A549 treated with GW870086 at 1 μM for 4 hours (cell line): Measurements from ENCODE around the gene MAVS. TPM values are rescaled to one million over a fixed set of nuclear protein-coding genes. Genes with fewer than 3 reads are reported as not detected.

Experiments used
- total RNA-seq: library from RNA; stranded (reverse); fragments of 200-300 nt; extraction: Qiagen RNA extraction; gene quantifications from 5 replicates; pipeline ENCODE4 v1.2.3, GENCODE V29; 2022; ENCODE audit warnings: low read depth

MAVS gene
- total RNA-seq = 17.4 to 24.6 TPM (median 23.0 TPM) in 5 replicates

DNA sequence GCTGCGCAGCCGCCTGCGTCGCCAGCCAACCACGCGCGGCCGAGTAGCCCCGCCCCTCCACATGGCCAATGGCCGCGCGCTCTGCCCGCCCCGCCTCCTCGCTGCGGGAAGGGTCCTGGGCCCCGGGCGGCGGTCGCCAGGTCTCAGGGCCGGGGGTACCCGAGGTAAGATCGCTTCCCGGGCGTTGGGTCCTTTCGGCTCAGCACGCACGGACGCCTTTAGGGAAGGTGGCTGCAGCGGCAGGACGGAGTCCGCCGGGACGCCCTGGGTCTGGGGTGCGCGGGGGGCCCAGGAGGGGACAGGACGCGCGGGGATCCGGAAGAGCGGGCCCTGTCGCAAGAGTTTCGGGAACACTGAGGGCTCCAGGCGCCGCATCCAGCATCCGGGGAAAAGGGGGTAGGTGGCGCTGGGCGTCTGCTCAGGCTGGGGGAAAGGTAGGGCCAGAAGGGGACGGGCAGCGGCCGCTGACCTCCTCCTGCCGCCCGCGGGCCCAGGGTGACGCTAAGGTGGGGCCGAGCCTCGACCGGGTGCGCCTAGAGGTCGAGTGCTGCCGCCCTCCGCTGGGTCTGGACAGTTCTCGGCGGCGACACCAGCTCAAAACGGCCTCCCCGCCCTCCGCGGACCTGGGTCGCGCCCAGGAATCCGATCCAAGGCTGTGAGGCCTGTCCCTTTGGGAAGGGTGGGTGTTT lies at the start of gene MAVS:
MAVS (plus strand) TSS at position 95 of the 689 bp plus-strand sequence. CDS start 7,791 bp downstream, outside the sequence.

DNA sequence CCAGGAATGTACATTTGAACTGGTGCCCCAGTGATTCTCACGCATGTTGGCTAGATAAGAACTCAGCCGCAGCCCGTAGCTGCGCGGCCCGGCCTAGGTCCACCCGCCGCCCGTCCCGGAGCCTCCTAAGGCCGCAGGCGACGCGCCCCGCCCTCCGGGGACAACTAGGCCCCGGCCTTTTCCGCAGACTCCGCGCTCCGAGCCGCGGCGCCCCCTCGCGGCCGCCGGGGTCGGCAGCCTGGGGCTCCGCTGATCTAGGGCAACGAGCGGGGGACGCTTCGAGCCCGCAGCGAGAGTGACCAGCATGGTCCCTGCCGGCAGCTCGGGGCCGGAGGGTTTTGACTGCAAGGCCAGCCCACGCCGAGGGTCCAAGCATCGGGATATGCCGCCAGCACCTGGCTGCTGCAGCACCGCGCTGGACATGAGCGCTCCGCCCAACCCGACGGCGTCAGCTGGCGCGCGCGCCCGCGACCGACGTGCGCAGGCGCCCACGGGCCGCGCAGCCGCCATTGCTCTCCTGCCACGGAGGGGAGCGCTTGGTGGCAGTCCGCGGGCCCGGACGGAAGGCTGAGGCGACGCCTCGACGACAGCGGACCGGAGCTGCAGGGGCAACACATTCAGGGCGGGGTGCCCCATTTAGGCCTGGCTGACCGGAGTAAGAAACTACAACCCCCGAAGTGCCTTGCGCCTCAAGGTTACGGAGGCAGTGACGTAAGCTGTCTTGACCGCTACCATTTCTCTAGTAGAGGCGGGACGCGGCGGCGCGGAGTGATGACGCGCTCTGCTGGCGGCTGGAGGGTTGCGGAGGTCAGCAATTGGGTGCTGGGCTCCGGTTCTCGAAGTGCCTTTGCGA lies 26.4 kb upstream of the MAVS start, which contains the start of gene AP5S1:
AP5S1 (plus strand) TSS at position 500 of the 853 bp plus-strand sequence. CDS start 1,571 bp downstream, outside the sequence.

DNA sequence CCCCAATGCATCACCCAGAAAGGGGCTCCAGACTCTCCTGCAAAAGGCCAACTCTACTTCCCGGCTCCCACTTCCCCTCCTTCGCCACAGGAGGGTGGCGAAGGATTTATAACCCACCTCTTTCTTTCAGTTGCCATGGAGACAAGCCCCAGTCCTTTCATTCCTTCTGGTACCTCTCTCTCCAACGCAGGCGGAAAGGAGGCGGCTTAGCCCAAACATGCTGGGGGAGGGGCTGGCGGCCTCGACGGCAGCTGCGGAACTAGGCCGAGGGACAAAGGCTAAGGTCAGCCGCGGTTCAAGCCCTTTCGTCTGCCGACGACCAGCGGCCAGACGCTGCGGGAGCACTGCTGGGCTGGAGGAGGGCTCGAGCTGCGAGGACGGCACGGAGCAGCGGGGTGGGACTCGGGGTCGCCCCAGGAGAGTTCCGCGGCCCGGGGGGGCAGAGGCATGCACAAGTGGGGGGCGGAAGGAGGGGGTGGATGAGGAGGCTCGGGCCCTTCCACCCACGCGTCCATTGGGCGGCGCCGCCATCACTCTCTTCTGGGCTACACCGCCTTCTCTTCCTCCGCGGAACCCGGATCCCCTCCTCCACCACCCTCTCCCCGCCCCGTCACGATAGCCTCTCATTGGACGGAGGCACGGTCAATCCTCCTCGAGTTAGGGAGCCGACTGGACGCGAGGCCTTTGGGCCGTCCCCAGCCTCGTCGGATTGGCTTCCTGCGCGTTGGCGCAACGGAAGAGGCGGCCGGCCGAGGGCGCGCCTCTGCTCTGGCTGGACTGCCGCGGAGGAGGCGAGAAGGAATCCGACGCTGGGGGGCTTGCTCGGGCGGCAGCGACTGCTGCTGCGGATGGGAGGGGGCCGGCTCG lies 42.2 kb downstream of the MAVS start, which contains the start of gene PANK2:
PANK2 (plus strand) TSS at position 766 of the 867 bp plus-strand sequence.

Other genes starting within 250 kb of the MAVS start
- gene GFRA4, start 183.4 kb upstream of the MAVS start, total RNA-seq = not detected in 5 replicates
- gene ADAM33, start 164.8 kb upstream of the MAVS start, total RNA-seq = 0.05 to 0.13 TPM (median 0.07 TPM) in 3 of 5 replicates, not detected in the others
- 0.02 to 0.03 TPM in 2 of 5 replicates, not detected in the others for gene SIGLEC1, start 134.2 kb upstream of the MAVS start, total RNA-seq
- 0.29 to 0.65 TPM (median 0.44 TPM) in 5 replicates for gene HSPA12B, start 114.1 kb upstream of the MAVS start, total RNA-seq
- 104 to 160 TPM (median 155 TPM) in 5 replicates for gene ADISSP, start 79.1 kb upstream of the MAVS start, total RNA-seq
- gene SPEF1, start 65.4 kb upstream of the MAVS start, total RNA-seq = 1.4 to 2.7 TPM (median 2.0 TPM) in 5 replicates
- gene CENPB, start 60.1 kb upstream of the MAVS start, total RNA-seq = 101 to 135 TPM (median 128 TPM) in 5 replicates
- 212 to 267 TPM (median 253 TPM) in 5 replicates for gene CDC25B, start 50.5 kb upstream of the MAVS start, total RNA-seq
- gene AP5S1, start 26.3 kb upstream of the MAVS start, total RNA-seq = 13.9 to 18.4 TPM (median 16.8 TPM) in 5 replicates
- 48.5 to 59.2 TPM (median 54.8 TPM) in 5 replicates for gene PANK2, start 42.6 kb downstream of the MAVS start, total RNA-seq
- 11.9 to 15.6 TPM (median 14.5 TPM) in 5 replicates for gene RNF24, start 168.7 kb downstream of the MAVS start, total RNA-seq